Measurements from ENCODE around the gene COX7C. TPM values are rescaled to one million over a fixed set of nuclear protein-coding genes. Genes with fewer than 3 reads are reported as not detected.
"Not testable (repeated sequence)": the region's sequence is repeated elsewhere in the genome, so short reads cannot be mapped to it uniquely, and the experiment has no call there.

Gene COX7C
- 739 and 750 TPM in 2 replicates for total RNA-seq
- long read RNA-seq, transcript COX7C-205 (3 exons, 369 nt), result minor isoform, 13 of 148 reads
- long read RNA-seq, transcript COX7C-201 (3 exons, 666 nt), result major isoform, 134 of 148 reads
- long read RNA-seq, partial matches to known transcripts, result 0 of 148 reads
- long read RNA-seq, other reads (novel, unspliced or antisense), result 1 of 148 reads

- peak within 1 kb of the TSS; percentile 100 for H3K27ac Mint-ChIP-seq
- H3K4me1 Mint-ChIP-seq (ENCODE audit: low read depth), result peaks cover 8% of the 10 kb centered on the region
- peaks cover 27% of the 10 kb centered on the region for H3K36me3 Mint-ChIP-seq (ENCODE audit: insufficient read depth)
Observed at GRCh38 chr5:86617756-86618576, at the start of gene COX7C. TSS of gene COX7C (plus strand) at chr5:86617941. CDS start at chr5:86618056, 115 bp downstream.

GRCh38 chr5:86569522-86570426 lies 48.0 kb upstream of the COX7C start:
- not testable (repeated sequence) for H3K27me3 Mint-ChIP-seq; DNase-seq (ENCODE audit: low spot score, unreplicated experiment); H3K4me1 Mint-ChIP-seq (ENCODE audit: low read depth); H3K36me3 Mint-ChIP-seq (ENCODE audit: insufficient read depth); H3K4me3 Mint-ChIP-seq (ENCODE audit: low read depth); H3K27ac Mint-ChIP-seq
- peaks cover 14% of the 10 kb centered on the region for H3K9me3 Mint-ChIP-seq (ENCODE audit: low read depth)

More at GRCh38 chr5:86617756-86618576, at the start of gene COX7C:
- Mint-ChIP-seq H3K4me3 (ENCODE audit: low read depth) (peak within 1 kb of the TSS; percentile 100), H3K9me3 (ENCODE audit: low read depth) (peaks cover 6% of the 10 kb centered on the region), H3K27me3 (no peaks in the 10 kb centered on the region)
- TF ChIP-seq, protein P1, sequence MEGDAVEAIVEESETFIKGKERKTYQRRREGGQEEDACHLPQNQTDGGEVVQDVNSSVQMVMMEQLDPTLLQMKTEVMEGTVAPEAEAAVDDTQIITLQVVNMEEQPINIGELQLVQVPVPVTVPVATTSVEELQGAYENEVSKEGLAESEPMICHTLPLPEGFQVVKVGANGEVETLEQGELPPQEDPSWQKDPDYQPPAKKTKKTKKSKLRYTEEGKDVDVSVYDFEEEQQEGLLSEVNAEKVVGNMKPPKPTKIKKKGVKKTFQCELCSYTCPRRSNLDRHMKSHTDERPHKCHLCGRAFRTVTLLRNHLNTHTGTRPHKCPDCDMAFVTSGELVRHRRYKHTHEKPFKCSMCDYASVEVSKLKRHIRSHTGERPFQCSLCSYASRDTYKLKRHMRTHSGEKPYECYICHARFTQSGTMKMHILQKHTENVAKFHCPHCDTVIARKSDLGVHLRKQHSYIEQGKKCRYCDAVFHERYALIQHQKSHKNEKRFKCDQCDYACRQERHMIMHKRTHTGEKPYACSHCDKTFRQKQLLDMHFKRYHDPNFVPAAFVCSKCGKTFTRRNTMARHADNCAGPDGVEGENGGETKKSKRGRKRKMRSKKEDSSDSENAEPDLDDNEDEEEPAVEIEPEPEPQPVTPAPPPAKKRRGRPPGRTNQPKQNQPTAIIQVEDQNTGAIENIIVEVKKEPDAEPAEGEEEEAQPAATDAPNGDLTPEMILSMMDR (IDR thresholded peaks at IDR 0.05; ENCODE audit: unreplicated experiment), result no peak
- DNase-seq (ENCODE audit: low spot score, unreplicated experiment), result peak; percentile 69

DNA sequence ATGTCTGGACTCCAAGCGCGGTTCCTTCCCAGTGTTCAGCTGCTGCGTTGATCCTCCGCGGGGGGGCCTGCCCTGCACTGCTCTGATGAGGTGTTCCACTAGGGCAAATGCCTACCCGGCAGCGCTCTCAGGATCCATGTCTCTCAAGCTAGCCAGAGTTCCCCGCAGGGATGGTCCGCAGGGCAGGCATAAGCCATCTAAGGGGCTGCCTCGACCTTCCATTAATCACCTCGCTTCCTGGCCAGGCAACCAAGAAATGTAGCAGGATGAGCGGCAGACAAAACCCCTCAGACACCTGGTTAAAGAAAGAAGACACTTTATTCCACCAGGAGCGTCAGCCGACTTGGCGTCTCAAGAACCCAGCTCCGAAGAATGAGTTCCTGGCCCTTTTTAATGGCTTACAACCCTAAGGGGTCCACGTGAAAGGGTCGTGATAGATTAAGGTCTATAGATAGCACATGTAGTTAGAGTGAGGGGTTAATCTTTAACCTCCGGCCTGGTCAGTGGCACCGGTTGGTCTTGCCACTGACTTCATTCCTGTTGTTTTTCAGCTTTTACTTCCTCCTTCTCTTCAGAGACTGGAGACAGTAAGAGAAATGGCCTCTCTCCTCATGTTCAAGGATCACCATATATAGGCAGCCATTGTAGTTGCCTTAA lies 47.2 kb upstream of the COX7C start:
- no peak overlapping the region for H3K27ac Mint-ChIP-seq
- H3K4me1 Mint-ChIP-seq (ENCODE audit: low read depth), result no peaks in the 10 kb centered on the region
- H3K36me3 Mint-ChIP-seq (ENCODE audit: insufficient read depth), result peaks cover 6% of the 10 kb centered on the region
- TF ChIP-seq, protein P1 (IDR thresholded peaks at IDR 0.05; ENCODE audit: unreplicated experiment), result no peak
- DNase-seq (ENCODE audit: low spot score, unreplicated experiment), result no peak
- no peaks in the 10 kb centered on the region for H3K27me3 Mint-ChIP-seq
- H3K4me3 Mint-ChIP-seq (ENCODE audit: low read depth), result no peak overlapping the region
- H3K9me3 Mint-ChIP-seq (ENCODE audit: low read depth), result peaks cover 14% of the 10 kb centered on the region

DNA sequence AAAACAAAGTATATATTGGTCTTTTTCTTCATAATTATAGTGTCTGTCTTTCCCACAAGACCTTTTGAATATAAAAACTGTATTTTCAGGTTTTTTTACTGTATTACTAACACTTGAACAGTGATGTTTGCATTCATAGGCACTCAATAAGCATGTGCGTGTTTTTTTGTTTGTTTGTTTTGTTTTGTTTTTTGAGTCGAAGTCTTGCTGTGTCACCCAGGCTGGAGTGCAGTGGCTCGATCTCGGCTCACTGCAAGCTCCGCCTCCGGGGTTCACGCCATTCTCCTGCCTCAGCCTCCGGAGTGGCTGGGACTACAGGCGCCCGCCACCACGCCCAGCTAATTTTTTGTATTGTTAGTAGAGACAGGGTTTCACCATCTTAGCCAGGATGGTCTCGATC lies 46.6 kb upstream of the COX7C start:
- not testable (repeated sequence) for H3K4me3 Mint-ChIP-seq (ENCODE audit: low read depth); H3K36me3 Mint-ChIP-seq (ENCODE audit: insufficient read depth); H3K27ac Mint-ChIP-seq

DNA sequence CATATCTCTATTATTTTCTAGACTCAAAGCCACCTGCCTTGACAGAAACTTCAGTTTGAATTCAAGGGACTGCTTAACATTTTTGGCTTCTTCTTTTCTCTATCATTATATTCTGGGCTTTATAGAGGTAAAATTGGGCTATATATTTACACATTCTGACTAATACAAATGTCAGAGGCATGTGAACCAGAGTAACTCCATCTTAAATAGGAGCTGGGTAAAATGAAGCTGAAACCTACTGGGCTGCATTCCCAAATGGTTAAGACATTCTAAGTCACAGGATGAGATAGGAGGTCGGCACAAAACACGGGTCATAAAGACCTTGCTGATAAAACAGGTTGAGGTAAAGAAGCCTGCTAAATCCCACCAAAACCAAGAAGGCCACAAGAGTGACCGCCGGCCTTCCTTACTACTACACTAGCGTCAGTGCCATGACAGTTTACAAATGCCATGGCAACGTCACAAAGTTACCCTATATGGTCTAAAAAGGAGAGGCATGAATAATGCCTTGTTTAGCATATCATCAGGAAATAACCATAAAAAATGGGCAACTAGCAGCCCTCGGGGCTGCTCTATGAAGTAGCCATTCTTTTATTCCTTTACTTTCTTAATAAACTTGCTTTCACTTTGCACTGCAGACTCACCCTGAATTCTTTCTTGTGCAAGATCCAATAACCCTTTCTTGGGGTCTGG lies 44.8 kb upstream of the COX7C start:
- H3K27me3 Mint-ChIP-seq, result no peaks in the 10 kb centered on the region
- peaks cover 11% of the 10 kb centered on the region for H3K9me3 Mint-ChIP-seq (ENCODE audit: low read depth)
- H3K27ac Mint-ChIP-seq, result no peak overlapping the region
- DNase-seq (ENCODE audit: low spot score, unreplicated experiment), result no peak
- H3K4me3 Mint-ChIP-seq (ENCODE audit: low read depth), result no peak overlapping the region
- H3K36me3 Mint-ChIP-seq (ENCODE audit: insufficient read depth), result peaks cover 6% of the 10 kb centered on the region
- TF ChIP-seq, protein P1 (IDR thresholded peaks at IDR 0.05; ENCODE audit: unreplicated experiment), result no peak
- H3K4me1 Mint-ChIP-seq (ENCODE audit: low read depth), result no peaks in the 10 kb centered on the region

More for the DNA sequence above, 46.6 kb upstream of the COX7C start:
- H3K9me3 Mint-ChIP-seq (ENCODE audit: low read depth), result peaks cover 14% of the 10 kb centered on the region
- not testable (repeated sequence) for DNase-seq (ENCODE audit: low spot score, unreplicated experiment); H3K4me1 Mint-ChIP-seq (ENCODE audit: low read depth); H3K27me3 Mint-ChIP-seq

All from progenitor cell of endocrine pancreas (in vitro differentiated cells).